Natural killer cell (primary cell): ENCODE data around the gene FANCI. TPM values are rescaled to one million over a fixed set of nuclear protein-coding genes. Genes with fewer than 3 reads are reported as not detected.
A peak's percentile ranks its signal among the peaks of the same experiment; 100 is the strongest.

ENCODE experiments used
- ATAC-seq, 3 donors: fragments of 150-1000 bp in 2 of 3; fragments of 200-7000 bp in 1 of 3; cut with Tn5 transposase; 1 replicate in 1 of 3; 2 replicates in 2 of 3; pipeline ENCODE4 v1.10.0; 2021; ENCODE audit warnings: mild to moderate bottlenecking in 2 of 3, moderate library complexity in 2 of 3
- DNase-seq, 2 donors: peaks; one replicate each; pipeline versions ENCODE4 v3.0.0 to v3.0.0-alpha.2; 2013 to 2021; ENCODE audit warnings: mixed read lengths in 1 of 2
- H3K27ac ChIP-seq: one replicate; pipeline ENCODE4 v1.5.1; 2013; ENCODE audit warnings: mild to moderate bottlenecking, low read length
- H3K27me3 ChIP-seq: one replicate; pipeline ENCODE4 v1.6.1; 2013; ENCODE audit warnings: low read length; ENCODE audit not compliant: control insufficient read depth, insufficient read depth
- H3K36me3 ChIP-seq: one replicate; pipeline ENCODE4 v1.6.1; 2013; ENCODE audit warnings: low read length; ENCODE audit not compliant: control insufficient read depth, insufficient read depth
- H3K4me1 ChIP-seq: one replicate; pipeline ENCODE4 v1.6.1; 2013; ENCODE audit warnings: low read length; ENCODE audit not compliant: control insufficient read depth, insufficient read depth
- H3K4me3 ChIP-seq: one replicate; pipeline ENCODE4 v1.5.1; 2013; ENCODE audit warnings: low read length
- H3K9me3 ChIP-seq: one replicate; pipeline ENCODE4 v1.6.1; 2013; ENCODE audit warnings: low read length; ENCODE audit not compliant: control insufficient read depth, insufficient read depth
- H3K27ac Mint-ChIP-seq, 2 donors: one replicate each; pipeline ENCODE4 v1.8.0; 2022; ENCODE audit warnings: mild to moderate bottlenecking in 2 of 2, mixed read lengths in 2 of 2, moderate library complexity in 1 of 2
- H3K27me3 Mint-ChIP-seq, 2 donors: one replicate each; pipeline ENCODE4 v1.8.0; 2022; ENCODE audit warnings: low read depth in 2 of 2, mixed read lengths in 2 of 2
- H3K36me3 Mint-ChIP-seq: one replicate; pipeline ENCODE4 v1.8.0; 2022; ENCODE audit warnings: mixed read lengths
- H3K4me1 Mint-ChIP-seq, 2 donors: one replicate each; pipeline ENCODE4 v1.8.0; 2022; ENCODE audit warnings: mixed read lengths in 2 of 2
- H3K4me3 Mint-ChIP-seq: one replicate; pipeline ENCODE4 v1.8.0; 2022; ENCODE audit warnings: mild to moderate bottlenecking, moderate library complexity, mixed read lengths
- H3K9me3 Mint-ChIP-seq, 2 donors: one replicate each; pipeline ENCODE4 v1.8.0; 2022; ENCODE audit warnings: mixed read lengths in 2 of 2
- CTCF ChIP-seq: fragments of 200-600 bp; IDR thresholded peaks from one replicate; pipeline ENCODE4 v1.8.0; 2022; ENCODE audit warnings: antibody characterized with exemption
- WGBS: methylation state at CpG from one replicate; pipeline ENCODE4 v1.1.7; 2013; ENCODE audit warnings: missing lambda C conversion rate; ENCODE audit not compliant: insufficient coverage; 5-methylcytosine and 5-hydroxymethylcytosine counted together
- intact Hi-C: fragments of 100-400 bp; cut with micrococcal nuclease; formaldehyde crosslinking; loops from one replicate; pipeline ENCODE4 v1.14.2; 2022
- total RNA-seq, 4 donors: library from RNA; stranded (reverse); fragments of 120-200 nt in 1 of 4; gene quantifications; one replicate each; pipeline versions ENCODE4 v1.2.3 to v1.2.4, GENCODE V29; 2013 to 2022

FANCI gene
- total RNA-seq, 3 donors from 2014 or later (not counting 1 experiment from before 2014, with no cell fraction given) = 22.3 to 27.9 (median 22.7) TPM

GRCh38 chr15:89309993-89310392 lies 66.2 kb downstream of the FANCI start:
- intact Hi-C loops = no loop called here
- 93% methylated on average over 2 of the region's 2 CpGs for WGBS
- no peaks in the 10 kb centered on the region for H3K4me1 ChIP-seq
- Mint-ChIP-seq H3K27ac (peak overlapping the region; percentile 15 to 58), H3K4me1 (peaks cover 6 to 7% of the 10 kb centered on the region in 2 donors), H3K9me3 (no peaks in the 10 kb centered on the region), H3K27me3 (no peaks in the 10 kb centered on the region), H3K4me3 (no peak overlapping the region), H3K36me3 (no peaks in the 10 kb centered on the region)
- no peak overlapping the region for H3K4me3 ChIP-seq
- no peak for TF ChIP-seq CTCF
- H3K36me3 ChIP-seq = peaks cover 9% of the 10 kb centered on the region
- no peak for ATAC-seq
- no peak for DNase-seq
- H3K27me3 ChIP-seq = no peaks in the 10 kb centered on the region
- H3K27ac ChIP-seq = no peak overlapping the region
- H3K9me3 ChIP-seq = no peaks in the 10 kb centered on the region

- H3K4me1 Mint-ChIP-seq = peaks cover 21 to 33% of the 10 kb centered on the region in 2 donors
- no peak overlapping the region for H3K4me3 Mint-ChIP-seq
- H3K27ac Mint-ChIP-seq = peak overlapping the region; percentile 9 to 10
- DNase-seq (no peak), ATAC-seq (no peak)
- H3K27me3 Mint-ChIP-seq = no peaks in the 10 kb centered on the region
- intact Hi-C loops = no loop called here
- peaks cover 23% of the 10 kb centered on the region for H3K36me3 Mint-ChIP-seq
- Histone ChIP-seq H3K27ac (no peak overlapping the region), H3K4me3 (no peak overlapping the region), H3K4me1 (no peaks in the 10 kb centered on the region), H3K9me3 (no peaks in the 10 kb centered on the region), H3K36me3 (peaks cover 61% of the 10 kb centered on the region), H3K27me3 (no peaks in the 10 kb centered on the region)
- no peaks in the 10 kb centered on the region for H3K9me3 Mint-ChIP-seq
- 77% methylated on average over 2 of the region's 2 CpGs for whole genome bisulfite sequencing
- TF ChIP-seq CTCF = no peak
These were observed 71.7 kb downstream of the FANCI start for GRCh38 chr15:89315375-89315929.

GRCh38 chr15:89316504-89316903 lies 72.7 kb downstream of the FANCI start:
- peak overlapping the region; percentile 9 to 10 for H3K27ac Mint-ChIP-seq
- peaks cover 25% of the 10 kb centered on the region for H3K36me3 Mint-ChIP-seq

More at GRCh38 chr15:89316504-89316903, 72.7 kb downstream of the FANCI start:
- Histone ChIP-seq H3K4me1 (no peaks in the 10 kb centered on the region), H3K9me3 (no peaks in the 10 kb centered on the region), H3K27me3 (no peaks in the 10 kb centered on the region), H3K4me3 (no peak overlapping the region), H3K27ac (no peak overlapping the region), H3K36me3 (peaks cover 71% of the 10 kb centered on the region)
- ATAC-seq = no peak
- 96% methylated on average over 5 of the region's 5 CpGs for WGBS
- no peaks in the 10 kb centered on the region for H3K27me3 Mint-ChIP-seq
- DNase-seq = no peak
- no peaks in the 10 kb centered on the region for H3K9me3 Mint-ChIP-seq
- no peak for TF ChIP-seq CTCF
- H3K4me1 Mint-ChIP-seq = peaks cover 21 to 33% of the 10 kb centered on the region in 2 donors
- intact Hi-C loops = no loop called here
- H3K4me3 Mint-ChIP-seq = no peak overlapping the region
